ENCODE data around the gene GANAB.

DNA sequence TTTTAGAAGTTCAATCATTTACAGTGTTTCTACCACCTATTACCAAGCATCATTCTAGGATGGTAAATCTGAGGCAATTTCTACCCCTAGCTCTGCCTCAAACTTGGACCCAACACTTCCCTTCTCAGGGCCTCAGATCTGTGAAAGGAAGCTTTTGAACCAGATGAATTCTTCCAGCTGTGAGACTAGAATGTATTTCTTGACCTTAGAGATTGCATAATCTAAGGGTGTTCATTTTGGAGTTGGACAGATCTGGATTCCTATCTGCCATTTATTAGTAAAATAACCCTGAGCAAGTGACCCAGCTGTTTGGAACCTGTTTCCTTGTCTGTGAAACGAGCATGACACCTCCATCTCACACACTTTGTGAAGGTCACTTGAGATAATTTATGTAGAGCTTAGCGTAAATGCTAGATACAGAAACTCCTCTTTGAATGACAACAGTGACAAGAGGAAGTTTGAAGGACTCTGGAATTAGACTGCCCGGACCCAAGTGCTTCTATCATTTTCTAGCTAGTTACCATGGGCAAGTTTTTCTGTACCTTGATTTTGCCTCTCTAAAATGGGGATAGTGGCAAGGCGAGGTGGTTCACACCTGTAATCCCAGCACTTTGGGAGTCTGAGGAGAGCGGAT lies 10.5 kb upstream of the GANAB start:
- TF ChIP-seq CTCF (IDR thresholded peaks at IDR 0.05; ENCODE audit: low read depth, low read length) (no peak), MYC (IDR thresholded peaks at IDR 0.05; ENCODE audit: low read depth, low read length) (no peak), POLR2A (IDR thresholded peaks at IDR 0.05; ENCODE audit: extremely low read depth, insufficient read length) (no peak)
- TF ChIP-seq, protein P1, sequence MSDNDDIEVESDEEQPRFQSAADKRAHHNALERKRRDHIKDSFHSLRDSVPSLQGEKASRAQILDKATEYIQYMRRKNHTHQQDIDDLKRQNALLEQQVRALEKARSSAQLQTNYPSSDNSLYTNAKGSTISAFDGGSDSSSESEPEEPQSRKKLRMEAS (IDR thresholded peaks at IDR 0.05; ENCODE audit: low read depth, low read length): no peak
